SIG-M5 treated with dmso at 0.1 percent for 504 hours (cell line): ENCODE results near the gene TJP1.
"Not testable (repeated sequence)": the region's sequence is repeated elsewhere in the genome, so short reads cannot be mapped to it uniquely, and the experiment has no call there.

Experiments
- DNase-seq: peaks from one replicate; lab custom pipeline; 2025; ENCODE audit not compliant: unreplicated experiment; lab: John Stamatoyannopoulos, UW

The TJP1 gene

GRCh38 chr15:29670266-29670665, 152.0 kb downstream of the TJP1 start:
- DNase-seq: no peak

- DNase-seq: no peak
Measured at GRCh38 chr15:29669823-29670222, 152.4 kb downstream of the TJP1 start.

- DNase-seq: peak; percentile 19
Measured at GRCh38 chr15:29668120-29668602, 154.1 kb downstream of the TJP1 start.

GRCh38 chr15:29666241-29666640, 156.0 kb downstream of the TJP1 start:
- no peak for DNase-seq

GRCh38 chr15:29665444-29666003, 156.7 kb downstream of the TJP1 start:
- DNase-seq: no peak

- no peak for DNase-seq
Measured at GRCh38 chr15:29664406-29664805, 157.9 kb downstream of the TJP1 start.

GRCh38 chr15:29657476-29657817, 164.8 kb downstream of the TJP1 start:
- not testable (repeated sequence) for DNase-seq

- DNase-seq: no peak
Measured at GRCh38 chr15:29656636-29657475, 165.4 kb downstream of the TJP1 start.

GRCh38 chr15:29652595-29652994, 169.7 kb downstream of the TJP1 start:
- DNase-seq: no peak

- DNase-seq: no peak
Measured at GRCh38 chr15:29651476-29652233, 170.6 kb downstream of the TJP1 start.
